Lower lobe of right lung (tissue), 2 donors: ENCODE data around the gene OR1K1. TPM values are rescaled to one million over a fixed set of nuclear protein-coding genes. Genes with fewer than 3 reads are reported as not detected.

ENCODE experiments used
- ATAC-seq, 2 donors: fragments of 200-7000 bp; cut with Tn5 transposase; one replicate each; pipeline ENCODE4 v1.9.1; 2020 to 2022; ENCODE audit warnings: mild to moderate bottlenecking in 2 of 2, moderate library complexity in 2 of 2
- DNase-seq: peaks from one replicate; pipeline ENCODE4 v3.0.0-alpha.2; 2020
- H3K27ac ChIP-seq: fragments of 200-600 bp; one replicate; pipeline ENCODE4 v1.8.0; 2022
- H3K27me3 ChIP-seq: fragments of 200-600 bp; one replicate; pipeline ENCODE4 v1.8.0; 2022; ENCODE audit warnings: low read depth
- H3K36me3 ChIP-seq: fragments of 200-600 bp; one replicate; pipeline ENCODE4 v1.8.0; 2022; ENCODE audit warnings: mild to moderate bottlenecking
- H3K4me1 ChIP-seq: fragments of 200-600 bp; one replicate; pipeline ENCODE4 v1.8.0; 2022
- H3K4me3 ChIP-seq: fragments of 200-600 bp; one replicate; pipeline ENCODE4 v1.8.0; 2022; ENCODE audit warnings: mild to moderate bottlenecking
- H3K9me3 ChIP-seq: fragments of 200-600 bp; one replicate; pipeline ENCODE4 v1.8.0; 2022
- intact Hi-C: fragments of 100-400 bp; cut with DNase I; formaldehyde crosslinking; loops from one replicate; pipeline ENCODE4 v1.11.0; 2022
- total RNA-seq: library from RNA; stranded (reverse); fragmentation: NEBNext Ultra II Directional; extraction: Animal tissue kit (Norgen Biotek cat#: 25700); gene quantifications from one replicate; pipeline ENCODE4 v1.2.1, GENCODE V29; 2021
- TF ChIP-seq, protein P1 (sequence below): fragments of 200-600 bp; IDR thresholded peaks from one replicate; pipeline ENCODE4 v1.8.0; 2022; ENCODE audit warnings: antibody characterized with exemption, mild to moderate bottlenecking
- donor health status: DM: no; HTN: yes; CAD: no; lungs with severe emphysema.

Gene OR1K1
- total RNA-seq, 1 donor from 2014 or later = not detected

DNA sequence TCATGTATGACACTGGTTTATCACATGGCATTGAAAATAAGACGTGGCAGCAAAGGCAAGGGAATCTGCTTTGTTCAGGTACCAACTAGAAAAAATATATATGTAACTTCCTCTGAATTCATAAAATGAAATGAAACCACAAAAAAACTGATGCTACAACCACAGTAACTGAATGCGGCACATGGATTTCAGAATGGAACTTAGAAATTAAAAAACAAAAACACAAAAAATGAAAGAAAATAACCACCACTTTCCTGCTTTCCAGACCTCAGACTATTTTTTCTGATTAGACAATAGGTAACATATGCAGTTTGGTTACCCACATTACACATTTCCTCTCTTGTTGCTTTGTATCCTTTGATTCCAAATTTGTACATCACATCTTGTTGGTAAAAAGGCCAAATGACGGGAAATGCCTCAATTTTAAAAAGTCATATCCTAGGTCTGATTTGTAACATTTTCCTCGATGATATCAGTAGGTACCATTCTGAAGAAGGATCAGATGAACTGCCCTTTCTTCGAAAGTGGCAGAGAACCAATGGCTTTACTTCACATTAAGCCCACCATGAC lies 46.5 kb downstream of the OR1K1 start:
- Histone ChIP-seq H3K27me3 (no peaks in the 10 kb centered on the region), H3K9me3 (no peaks in the 10 kb centered on the region), H3K27ac (no peak overlapping the region), H3K4me3 (no peak overlapping the region), H3K36me3 (peaks cover 63% of the 10 kb centered on the region), H3K4me1 (no peaks in the 10 kb centered on the region)
- ATAC-seq (no peak), DNase-seq (no peak)
- intact Hi-C loops = no loop called here
- TF ChIP-seq, protein P1, sequence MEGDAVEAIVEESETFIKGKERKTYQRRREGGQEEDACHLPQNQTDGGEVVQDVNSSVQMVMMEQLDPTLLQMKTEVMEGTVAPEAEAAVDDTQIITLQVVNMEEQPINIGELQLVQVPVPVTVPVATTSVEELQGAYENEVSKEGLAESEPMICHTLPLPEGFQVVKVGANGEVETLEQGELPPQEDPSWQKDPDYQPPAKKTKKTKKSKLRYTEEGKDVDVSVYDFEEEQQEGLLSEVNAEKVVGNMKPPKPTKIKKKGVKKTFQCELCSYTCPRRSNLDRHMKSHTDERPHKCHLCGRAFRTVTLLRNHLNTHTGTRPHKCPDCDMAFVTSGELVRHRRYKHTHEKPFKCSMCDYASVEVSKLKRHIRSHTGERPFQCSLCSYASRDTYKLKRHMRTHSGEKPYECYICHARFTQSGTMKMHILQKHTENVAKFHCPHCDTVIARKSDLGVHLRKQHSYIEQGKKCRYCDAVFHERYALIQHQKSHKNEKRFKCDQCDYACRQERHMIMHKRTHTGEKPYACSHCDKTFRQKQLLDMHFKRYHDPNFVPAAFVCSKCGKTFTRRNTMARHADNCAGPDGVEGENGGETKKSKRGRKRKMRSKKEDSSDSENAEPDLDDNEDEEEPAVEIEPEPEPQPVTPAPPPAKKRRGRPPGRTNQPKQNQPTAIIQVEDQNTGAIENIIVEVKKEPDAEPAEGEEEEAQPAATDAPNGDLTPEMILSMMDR = no peak

DNA sequence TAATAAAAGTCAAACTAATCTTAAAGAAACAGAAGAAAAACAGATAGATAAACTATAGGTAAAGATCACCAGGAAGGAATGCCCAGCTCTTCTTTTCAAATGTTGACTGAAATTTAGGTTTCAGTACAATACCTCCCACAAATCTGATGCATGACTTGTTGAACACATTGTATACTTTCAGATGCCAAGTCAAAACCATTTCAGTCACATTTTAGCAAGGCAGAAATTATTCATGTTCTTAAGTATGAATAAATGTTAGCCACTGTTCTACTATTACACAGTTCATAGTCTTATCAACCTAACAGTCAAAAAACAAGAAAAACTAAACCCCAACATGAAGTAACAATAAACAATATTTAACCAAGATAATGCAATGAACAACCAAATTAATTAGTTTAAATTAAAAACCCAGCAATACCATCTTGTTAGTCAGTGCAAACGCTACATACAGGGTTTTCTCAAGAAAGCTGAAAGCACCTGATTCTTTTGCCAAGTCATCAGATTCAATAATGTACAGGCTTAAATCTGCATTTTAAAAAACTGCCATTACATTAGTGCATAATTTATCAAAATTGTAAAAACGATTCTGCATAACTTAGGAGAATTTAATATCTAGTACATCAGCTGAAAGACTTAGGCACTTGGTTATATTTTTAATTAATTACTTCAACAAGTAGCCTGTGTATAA lies 48.5 kb downstream of the OR1K1 start:
- H3K36me3 ChIP-seq = peaks cover 71% of the 10 kb centered on the region
- DNase-seq (no peak), ATAC-seq (no peak)
- H3K4me3 ChIP-seq = no peak overlapping the region
- TF ChIP-seq, protein P1 = no peak
- H3K9me3 ChIP-seq = no peaks in the 10 kb centered on the region
- no peak overlapping the region for H3K27ac ChIP-seq
- intact Hi-C loops = no loop called here
- H3K27me3 ChIP-seq = no peaks in the 10 kb centered on the region
- no peaks in the 10 kb centered on the region for H3K4me1 ChIP-seq

Other genes with a start within 250 kb of the OR1K1 start
- not detected for gene OR1N2, start 247.0 kb upstream of the OR1K1 start, total RNA-seq
- 0.27 TPM for gene OR1L8, start 216.7 kb upstream of the OR1K1 start, total RNA-seq
- not detected for gene OR1Q1, start 185.4 kb upstream of the OR1K1 start, total RNA-seq
- not detected for gene OR1B1, start 142.5 kb upstream of the OR1K1 start, total RNA-seq
- not detected for gene OR1L1, start 138.4 kb upstream of the OR1K1 start, total RNA-seq
- gene OR1L3, start 125.0 kb upstream of the OR1K1 start, total RNA-seq = not detected
- not detected for gene OR1L4, start 76.1 kb upstream of the OR1K1 start, total RNA-seq
- gene OR1L6, start 57.8 kb upstream of the OR1K1 start, total RNA-seq = not detected
- not detected for gene OR5C1, start 11.2 kb upstream of the OR1K1 start, total RNA-seq
- gene PDCL, start 28.5 kb downstream of the OR1K1 start, total RNA-seq = 31.0 TPM
- 44.2 TPM for gene RC3H2, start 105.2 kb downstream of the OR1K1 start, total RNA-seq
- gene ZBTB6, start 113.2 kb downstream of the OR1K1 start, total RNA-seq = 8.9 TPM
- gene ZBTB26, start 131.4 kb downstream of the OR1K1 start, total RNA-seq = 7.2 TPM
- gene RABGAP1, start 140.9 kb downstream of the OR1K1 start, total RNA-seq = 62.0 TPM
- 2.2 TPM for gene GPR21, start 233.5 kb downstream of the OR1K1 start, total RNA-seq